GM18907 (cell line): ENCODE results near the gene PCNX1.
"Not testable (repeated sequence)": the region's sequence is repeated elsewhere in the genome, so short reads cannot be mapped to it uniquely, and the experiment has no call there.

Experiments
- ATAC-seq: cut with Tn5 transposase; IDR thresholded peaks from one replicate; pipeline ENCODE4 v1.9.1; 2021; ENCODE audit warnings: mild to moderate bottlenecking, moderate library complexity; ENCODE audit not compliant: unreplicated experiment

Gene PCNX1

DNA sequence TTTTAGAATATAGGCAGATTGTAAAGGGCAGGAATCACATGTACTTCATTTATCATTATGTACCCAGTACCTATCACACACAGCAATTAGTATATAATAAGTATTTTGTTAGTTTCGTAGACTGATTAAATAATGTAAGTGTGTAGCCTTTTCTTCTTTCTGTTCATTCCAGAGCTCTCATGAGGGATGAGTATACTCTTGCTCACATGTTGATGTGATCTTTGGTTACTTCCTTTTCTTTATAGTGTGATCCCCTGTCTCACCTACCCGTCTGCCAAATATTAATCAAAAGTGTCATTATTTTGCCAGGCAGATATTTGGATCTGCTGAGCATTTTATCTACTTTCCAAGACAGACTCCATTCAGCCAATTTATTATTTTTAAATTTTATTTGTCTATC, 156.1 kb downstream of the PCNX1 start:
- ATAC-seq = no peak

- not testable (repeated sequence) for ATAC-seq
These were observed 157.5 kb downstream of the PCNX1 start for GRCh38 chr14:71064747-71065146.

DNA sequence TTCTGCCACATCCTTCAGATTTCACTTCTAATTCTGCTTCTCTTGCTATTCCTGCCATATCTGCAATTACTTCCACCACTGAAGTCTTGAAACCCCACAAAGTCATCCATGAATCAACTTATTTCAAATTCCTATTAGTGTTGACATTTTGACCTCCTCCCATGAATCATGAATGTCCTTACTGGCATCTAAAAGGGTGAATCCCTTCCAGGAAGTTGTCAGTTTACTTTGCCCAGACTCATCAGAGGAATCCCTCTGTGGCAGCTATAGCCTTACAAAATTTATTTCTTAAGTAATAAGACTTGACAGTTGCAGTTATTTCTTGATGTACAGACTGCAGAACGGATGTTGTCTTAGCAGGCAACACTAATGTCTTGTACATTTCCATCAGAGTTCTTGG, 162.9 kb downstream of the PCNX1 start:
- ATAC-seq = no peak

GRCh38 chr14:71071042-71071441, 163.8 kb downstream of the PCNX1 start:
- ATAC-seq = no peak

- no peak for ATAC-seq
These were observed 169.3 kb downstream of the PCNX1 start for GRCh38 chr14:71076462-71077092.

- ATAC-seq = no peak
These were observed 171.2 kb downstream of the PCNX1 start for GRCh38 chr14:71078500-71078899.

GRCh38 chr14:71086567-71086966, 179.3 kb downstream of the PCNX1 start:
- ATAC-seq = no peak

DNA sequence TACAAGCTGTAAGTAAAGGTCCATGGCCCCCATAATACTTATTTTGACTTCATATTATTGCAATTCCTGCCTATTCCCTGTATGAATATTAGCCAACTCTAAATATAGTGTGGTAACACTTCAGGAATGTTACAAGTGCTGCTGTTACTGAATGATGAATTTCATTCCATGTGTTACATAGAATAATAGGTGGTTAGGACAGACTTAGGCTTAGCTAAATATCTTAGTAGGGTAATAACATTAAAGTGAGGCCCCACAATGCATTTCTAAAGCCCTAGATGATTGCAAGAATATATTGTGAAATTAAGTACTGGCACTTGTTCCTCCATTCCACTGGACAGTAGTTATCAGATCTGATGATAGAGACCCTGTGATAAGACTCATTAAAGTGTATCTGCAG, 182.7 kb downstream of the PCNX1 start:
- ATAC-seq = no peak

DNA sequence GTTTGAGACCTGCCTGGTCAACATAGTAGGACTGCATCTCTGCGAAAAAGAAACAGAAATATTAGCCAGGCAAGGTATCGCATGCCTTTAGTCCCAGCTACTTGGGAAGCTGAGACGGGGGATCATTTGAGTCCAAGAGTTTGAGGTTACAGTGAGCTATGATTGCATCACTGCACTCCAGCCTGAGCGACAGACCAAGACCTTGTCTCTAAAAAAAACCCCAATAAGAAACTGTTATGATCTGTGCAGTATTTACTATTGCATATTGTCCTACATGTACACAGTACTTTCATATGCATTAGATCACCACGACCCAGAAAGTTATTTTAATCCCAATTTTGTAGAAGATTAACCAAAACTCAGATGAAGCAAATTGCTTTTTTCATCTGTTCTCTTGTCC, 187.5 kb downstream of the PCNX1 start:
- ATAC-seq = peak; percentile 52

GRCh38 chr14:71096947-71097346, 189.7 kb downstream of the PCNX1 start:
- ATAC-seq = no peak

- no peak for ATAC-seq
These were observed 196.6 kb downstream of the PCNX1 start for GRCh38 chr14:71103662-71104484.

GRCh38 chr14:71105177-71105576, 197.9 kb downstream of the PCNX1 start:
- ATAC-seq = no peak

GRCh38 chr14:71107921-71108320, 200.7 kb downstream of the PCNX1 start:
- no peak for ATAC-seq

DNA sequence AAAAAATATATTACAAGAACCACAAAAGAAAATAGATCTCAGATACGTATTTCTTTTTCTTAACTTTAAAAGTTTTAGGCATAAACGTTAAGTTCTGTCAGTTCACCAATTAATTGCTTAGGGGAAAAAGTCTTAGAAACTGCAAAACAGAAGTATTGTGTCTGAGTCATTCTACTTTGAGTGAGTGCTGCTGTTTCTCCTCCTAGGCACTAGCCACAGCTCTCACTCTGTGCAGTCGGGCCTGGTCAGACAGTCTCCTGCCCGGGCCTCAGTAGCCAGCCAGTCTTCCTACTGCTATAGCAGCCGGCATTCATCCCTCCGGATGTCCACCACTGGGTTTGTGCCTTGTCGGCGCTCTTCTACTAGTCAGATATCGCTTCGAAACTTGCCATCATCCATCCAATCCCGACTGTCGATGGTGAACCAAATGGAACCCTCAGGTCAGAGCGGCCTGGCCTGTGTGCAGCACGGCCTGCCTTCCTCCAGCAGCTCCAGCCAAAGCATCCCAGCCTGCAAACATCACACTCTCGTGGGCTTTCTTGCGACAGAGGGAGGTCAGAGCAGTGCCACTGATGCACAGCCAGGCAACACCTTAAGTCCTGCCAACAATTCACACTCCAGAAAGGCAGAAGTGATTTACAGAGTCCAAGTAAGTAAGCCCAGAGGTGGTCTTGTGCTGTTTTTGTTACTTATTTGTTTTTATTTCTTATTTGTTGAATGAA, 201.3 kb downstream of the PCNX1 start:
- ATAC-seq = no peak

DNA sequence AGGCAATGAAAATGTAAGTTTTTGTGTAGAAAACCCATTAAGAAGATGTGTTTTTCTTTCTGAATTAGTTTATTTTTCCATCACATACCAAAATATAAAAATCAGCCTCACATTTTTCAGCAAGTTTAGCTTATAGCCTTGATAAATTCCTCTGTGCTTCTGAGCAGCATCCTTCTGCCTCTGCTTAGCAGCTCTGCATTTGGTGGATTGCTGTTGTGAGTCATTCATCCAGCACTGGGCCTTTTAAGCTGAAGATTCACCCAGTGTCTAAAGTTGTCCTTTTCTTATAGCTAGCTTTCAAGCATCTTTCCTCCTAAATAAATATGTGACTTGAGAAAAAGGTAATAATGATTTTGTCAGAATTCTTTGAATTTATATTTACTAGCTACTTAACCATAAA, 206.1 kb downstream of the PCNX1 start:
- no peak for ATAC-seq

- no peak for ATAC-seq
These were observed 207.3 kb downstream of the PCNX1 start for GRCh38 chr14:71114565-71114964.

DNA sequence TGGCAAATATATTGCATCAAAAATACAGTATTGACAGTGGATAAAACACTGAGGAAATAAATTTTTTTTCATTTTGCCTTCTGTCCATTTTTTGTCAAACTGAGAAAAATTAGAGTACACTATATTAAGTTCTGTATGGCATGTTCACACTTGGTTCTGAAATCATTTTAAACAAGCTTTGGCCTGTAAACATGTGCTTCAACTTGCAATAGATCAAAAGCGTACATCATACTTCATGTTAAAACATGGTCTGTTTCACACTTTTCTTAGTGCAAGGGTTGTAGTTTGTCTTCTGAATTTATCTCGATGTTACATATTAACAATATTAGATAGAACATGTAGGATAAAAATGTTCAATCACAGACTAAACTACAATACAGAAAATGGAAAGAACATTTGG, 208.0 kb downstream of the PCNX1 start:
- no peak for ATAC-seq

GRCh38 chr14:71115821-71116567, 208.7 kb downstream of the PCNX1 start:
- ATAC-seq = peak; percentile 27

- peak; percentile 46 for ATAC-seq
These were observed 209.4 kb downstream of the PCNX1 start for GRCh38 chr14:71116568-71117122.

DNA sequence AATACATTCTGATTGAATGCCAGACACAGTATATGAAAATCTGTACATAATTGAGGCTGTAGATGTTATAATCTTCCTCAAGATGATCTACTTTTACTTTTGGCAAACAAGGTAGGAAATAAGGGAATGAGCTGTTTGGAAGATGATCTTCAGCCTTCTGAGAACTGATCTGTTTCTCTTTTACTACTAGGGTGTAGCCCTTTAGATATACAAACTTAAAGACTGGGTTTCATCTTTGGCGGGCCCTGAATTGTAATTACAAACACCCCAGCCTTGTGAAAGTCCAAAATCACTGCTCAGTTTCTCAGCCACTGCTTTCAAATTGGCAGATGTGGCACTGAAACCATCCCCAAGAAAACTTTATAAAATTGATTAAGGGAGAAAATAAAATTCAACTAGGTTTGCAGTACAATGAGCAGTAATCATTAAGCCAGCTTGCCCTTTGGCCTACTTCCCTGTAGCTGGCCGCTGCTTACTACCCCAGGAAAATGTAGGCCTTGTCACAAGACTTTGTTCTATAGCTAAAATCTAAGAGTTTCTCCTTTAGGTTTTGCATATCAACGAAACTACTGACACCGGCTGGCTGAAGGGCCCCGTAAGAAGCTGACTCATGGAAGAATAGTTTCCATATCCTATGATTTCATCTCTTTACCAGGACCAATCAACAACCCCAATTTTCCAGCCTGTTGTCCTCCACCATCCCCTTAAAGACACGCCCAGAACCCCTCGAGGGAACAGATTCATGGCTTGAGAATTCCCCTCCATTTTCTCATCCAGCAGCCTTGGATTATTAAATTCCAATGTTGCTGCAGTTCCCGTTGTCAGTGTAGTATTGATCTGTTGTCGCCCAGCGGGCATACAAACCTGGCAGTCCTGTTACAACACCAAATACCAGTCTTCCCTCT, 210.8 kb downstream of the PCNX1 start:
- no peak for ATAC-seq
